Measurements from ENCODE around the gene SV2C. TPM values are rescaled to one million over a fixed set of nuclear protein-coding genes. Genes with fewer than 3 reads are reported as not detected.

Gene SV2C
- total RNA-seq, 1 experiment from 2014 or later, result not detected

DNA sequence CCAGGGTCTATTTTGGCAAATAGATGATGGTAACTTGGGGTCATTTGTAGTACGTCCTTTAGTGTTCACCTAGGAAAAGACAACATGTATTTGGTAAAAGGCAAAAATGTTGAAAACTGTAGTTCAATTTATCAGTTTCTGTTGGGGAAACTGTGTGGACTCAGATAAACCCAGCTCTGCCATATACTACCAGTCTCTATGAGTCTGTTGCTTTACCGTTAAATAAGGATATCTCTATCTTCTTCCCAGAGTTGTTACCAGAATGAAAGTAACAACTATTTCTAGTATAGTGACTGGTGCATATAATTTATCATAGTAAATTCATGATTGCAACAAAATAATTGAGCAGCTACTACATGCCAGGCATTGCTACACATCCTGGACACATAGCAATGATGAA lies 316.1 kb downstream of the SV2C start:
- Histone ChIP-seq H3K9me2 (ENCODE audit: insufficient read depth) (no peaks in the 10 kb centered on the region), H4K20me1 (ENCODE audit: insufficient read depth) (no peaks in the 10 kb centered on the region), H3K27me3 (ENCODE audit: insufficient read depth, low read length) (peaks cover 14% of the 10 kb centered on the region; the same call in 1 of the 2 replicates), H3K4me2 (ENCODE audit: low read length) (no peak overlapping the region), H3K9me3 (ENCODE audit: control insufficient read depth in 1 of 2, insufficient read depth in 1 of 2, low read depth in 1 of 2, low read length in 2 of 2) (no peaks in the 10 kb centered on the region), H3K79me2 (ENCODE audit: insufficient read depth, low read length) (no peaks in the 10 kb centered on the region), H2AFZ (ENCODE audit: low read depth, low read length, poor library complexity, severe bottlenecking) (no peak overlapping the region), H3K4me3 (replicated peaks in 1 of 2; ENCODE audit: low read depth in 1 of 2, low read length in 2 of 2) (no peak overlapping the region), H3K36me3 (ENCODE audit: control insufficient read depth in 1 of 2, insufficient read depth in 2 of 2, low read length in 2 of 2) (no peaks in the 10 kb centered on the region), H3K4me1 (ENCODE audit: control insufficient read depth in 1 of 2, insufficient read depth in 2 of 2, low read length in 2 of 2) (peaks cover 5 to 19% of the 10 kb centered on the region in 2 experiments; a peak in 2 of 4 replicates), H3K9ac (ENCODE audit: low read length) (no peak overlapping the region), H3K27ac (ENCODE audit: low read depth, low read length) (no peak overlapping the region)
- ChIA-PET RAD21 (ENCODE audit: low non-redundant PET in 1 of 2, low total read pairs in 2 of 2, uncharacterized antibody in 2 of 2, unreplicated experiment in 2 of 2) (no interaction called here), POLR2A (no interaction called here), CTCF (no interaction called here)
- no peak for DNase-seq (ENCODE audit: low read depth, low spot score)
- BruUV-seq (replicated peaks), result no TSS peak
- no peak for TF ChIP-seq TCF7L2 (IDR thresholded peaks at IDR 0.05; ENCODE audit: borderline replicate concordance, extremely low read depth, insufficient read depth, insufficient read length)
- TF ChIP-seq SRF (IDR thresholded peaks at IDR 0.05; ENCODE audit: low read depth), result no peak
- TF ChIP-seq, protein P1, sequence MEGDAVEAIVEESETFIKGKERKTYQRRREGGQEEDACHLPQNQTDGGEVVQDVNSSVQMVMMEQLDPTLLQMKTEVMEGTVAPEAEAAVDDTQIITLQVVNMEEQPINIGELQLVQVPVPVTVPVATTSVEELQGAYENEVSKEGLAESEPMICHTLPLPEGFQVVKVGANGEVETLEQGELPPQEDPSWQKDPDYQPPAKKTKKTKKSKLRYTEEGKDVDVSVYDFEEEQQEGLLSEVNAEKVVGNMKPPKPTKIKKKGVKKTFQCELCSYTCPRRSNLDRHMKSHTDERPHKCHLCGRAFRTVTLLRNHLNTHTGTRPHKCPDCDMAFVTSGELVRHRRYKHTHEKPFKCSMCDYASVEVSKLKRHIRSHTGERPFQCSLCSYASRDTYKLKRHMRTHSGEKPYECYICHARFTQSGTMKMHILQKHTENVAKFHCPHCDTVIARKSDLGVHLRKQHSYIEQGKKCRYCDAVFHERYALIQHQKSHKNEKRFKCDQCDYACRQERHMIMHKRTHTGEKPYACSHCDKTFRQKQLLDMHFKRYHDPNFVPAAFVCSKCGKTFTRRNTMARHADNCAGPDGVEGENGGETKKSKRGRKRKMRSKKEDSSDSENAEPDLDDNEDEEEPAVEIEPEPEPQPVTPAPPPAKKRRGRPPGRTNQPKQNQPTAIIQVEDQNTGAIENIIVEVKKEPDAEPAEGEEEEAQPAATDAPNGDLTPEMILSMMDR (IDR thresholded peaks at IDR 0.05 in 2 of 3, conservative IDR thresholded peaks at IDR 0.05 in 1 of 3; ENCODE audit: borderline replicate concordance in 1 of 3, insufficient read depth in 1 of 3, low read depth in 2 of 3, low read length in 2 of 3), result no peak
- TF ChIP-seq ZNF274 (IDR thresholded peaks at IDR 0.05; ENCODE audit: low read depth, low read length), result no peak
- TF ChIP-seq FOSL1 (IDR thresholded peaks at IDR 0.05; ENCODE audit: low read depth), result no peak
- no peak for TF ChIP-seq EGR1 (IDR thresholded peaks at IDR 0.05; ENCODE audit: low read depth)
- TF ChIP-seq ZFX (IDR thresholded peaks at IDR 0.05), result no peak
- TF ChIP-seq ELF1 (IDR thresholded peaks at IDR 0.05; ENCODE audit: borderline replicate concordance, low read depth), result no peak
- TF ChIP-seq POLR2AphosphoS5 (IDR thresholded peaks at IDR 0.05; ENCODE audit: low read depth, low read length), result no peak
- TF ChIP-seq JUND (IDR thresholded peaks at IDR 0.05), result no peak
- no peak for TF ChIP-seq EZH2phosphoT487 (IDR thresholded peaks at IDR 0.05; ENCODE audit: borderline replicate concordance)
- TF ChIP-seq, protein P2, sequence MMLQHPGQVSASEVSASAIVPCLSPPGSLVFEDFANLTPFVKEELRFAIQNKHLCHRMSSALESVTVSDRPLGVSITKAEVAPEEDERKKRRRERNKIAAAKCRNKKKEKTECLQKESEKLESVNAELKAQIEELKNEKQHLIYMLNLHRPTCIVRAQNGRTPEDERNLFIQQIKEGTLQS (IDR thresholded peaks at IDR 0.05), result no peak
- TF ChIP-seq YY1 (IDR thresholded peaks at IDR 0.05; ENCODE audit: extremely low read depth, insufficient replicate concordance, low read depth, low read length), result no peak
- no peak for TF ChIP-seq RAD21 (IDR thresholded peaks at IDR 0.05; ENCODE audit: low read depth)
- no peak for TF ChIP-seq CEBPB (IDR thresholded peaks at IDR 0.05; ENCODE audit: low read depth)
- TF ChIP-seq, protein P3, sequence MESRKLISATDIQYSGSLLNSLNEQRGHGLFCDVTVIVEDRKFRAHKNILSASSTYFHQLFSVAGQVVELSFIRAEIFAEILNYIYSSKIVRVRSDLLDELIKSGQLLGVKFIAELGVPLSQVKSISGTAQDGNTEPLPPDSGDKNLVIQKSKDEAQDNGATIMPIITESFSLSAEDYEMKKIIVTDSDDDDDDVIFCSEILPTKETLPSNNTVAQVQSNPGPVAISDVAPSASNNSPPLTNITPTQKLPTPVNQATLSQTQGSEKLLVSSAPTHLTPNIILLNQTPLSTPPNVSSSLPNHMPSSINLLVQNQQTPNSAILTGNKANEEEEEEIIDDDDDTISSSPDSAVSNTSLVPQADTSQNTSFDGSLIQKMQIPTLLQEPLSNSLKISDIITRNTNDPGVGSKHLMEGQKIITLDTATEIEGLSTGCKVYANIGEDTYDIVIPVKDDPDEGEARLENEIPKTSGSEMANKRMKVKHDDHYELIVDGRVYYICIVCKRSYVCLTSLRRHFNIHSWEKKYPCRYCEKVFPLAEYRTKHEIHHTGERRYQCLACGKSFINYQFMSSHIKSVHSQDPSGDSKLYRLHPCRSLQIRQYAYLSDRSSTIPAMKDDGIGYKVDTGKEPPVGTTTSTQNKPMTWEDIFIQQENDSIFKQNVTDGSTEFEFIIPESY (IDR thresholded peaks at IDR 0.05; ENCODE audit: extremely low read depth, insufficient replicate concordance, low read length), result no peak
- no peak for TF ChIP-seq CBX3 (IDR thresholded peaks at IDR 0.05; ENCODE audit: low read depth)
- TF ChIP-seq SIN3A (IDR thresholded peaks at IDR 0.05; ENCODE audit: low read depth), result no peak
- TF ChIP-seq, protein P4, sequence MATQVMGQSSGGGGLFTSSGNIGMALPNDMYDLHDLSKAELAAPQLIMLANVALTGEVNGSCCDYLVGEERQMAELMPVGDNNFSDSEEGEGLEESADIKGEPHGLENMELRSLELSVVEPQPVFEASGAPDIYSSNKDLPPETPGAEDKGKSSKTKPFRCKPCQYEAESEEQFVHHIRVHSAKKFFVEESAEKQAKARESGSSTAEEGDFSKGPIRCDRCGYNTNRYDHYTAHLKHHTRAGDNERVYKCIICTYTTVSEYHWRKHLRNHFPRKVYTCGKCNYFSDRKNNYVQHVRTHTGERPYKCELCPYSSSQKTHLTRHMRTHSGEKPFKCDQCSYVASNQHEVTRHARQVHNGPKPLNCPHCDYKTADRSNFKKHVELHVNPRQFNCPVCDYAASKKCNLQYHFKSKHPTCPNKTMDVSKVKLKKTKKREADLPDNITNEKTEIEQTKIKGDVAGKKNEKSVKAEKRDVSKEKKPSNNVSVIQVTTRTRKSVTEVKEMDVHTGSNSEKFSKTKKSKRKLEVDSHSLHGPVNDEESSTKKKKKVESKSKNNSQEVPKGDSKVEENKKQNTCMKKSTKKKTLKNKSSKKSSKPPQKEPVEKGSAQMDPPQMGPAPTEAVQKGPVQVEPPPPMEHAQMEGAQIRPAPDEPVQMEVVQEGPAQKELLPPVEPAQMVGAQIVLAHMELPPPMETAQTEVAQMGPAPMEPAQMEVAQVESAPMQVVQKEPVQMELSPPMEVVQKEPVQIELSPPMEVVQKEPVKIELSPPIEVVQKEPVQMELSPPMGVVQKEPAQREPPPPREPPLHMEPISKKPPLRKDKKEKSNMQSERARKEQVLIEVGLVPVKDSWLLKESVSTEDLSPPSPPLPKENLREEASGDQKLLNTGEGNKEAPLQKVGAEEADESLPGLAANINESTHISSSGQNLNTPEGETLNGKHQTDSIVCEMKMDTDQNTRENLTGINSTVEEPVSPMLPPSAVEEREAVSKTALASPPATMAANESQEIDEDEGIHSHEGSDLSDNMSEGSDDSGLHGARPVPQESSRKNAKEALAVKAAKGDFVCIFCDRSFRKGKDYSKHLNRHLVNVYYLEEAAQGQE (IDR thresholded peaks at IDR 0.05; ENCODE audit: low read depth), result no peak
- intact Hi-C loops (cut with micrococcal nuclease), result no loop called here
- ATAC-seq, result no peak

Measured in HCT116 (cell line).